GM19193 (cell line): ENCODE data around the gene GYPB.
"Not testable (repeated sequence)": the region's sequence is repeated elsewhere in the genome, so short reads cannot be mapped to it uniquely, and the experiment has no call there.

Source experiments
- POLR2A ChIP-seq: IDR thresholded peaks from 4 replicates; pipeline ENCODE4 v1.6.1; 2011; ENCODE audit not compliant: insufficient read depth, insufficient read length; ENCODE audit errors: extremely low read depth

The GYPB gene

GRCh38 chr4:144019277-144019676 lies at the start of gene GYPB:
Gene GYPB, minus strand, starts transcription at chr4:144019380. Its CDS starts 93 bp downstream, at chr4:144019287.
- not testable (repeated sequence) for TF ChIP-seq POLR2A

- TF ChIP-seq POLR2A = no peak
These were observed 37.6 kb upstream of the GYPB start for GRCh38 chr4:144056800-144057199.

GRCh38 chr4:144014808-144015207 lies 4.4 kb downstream of the GYPB start:
- no peak for TF ChIP-seq POLR2A

- no peak for TF ChIP-seq POLR2A
These were observed 33.0 kb downstream of the GYPB start for GRCh38 chr4:143986180-143986579.

- no peak for TF ChIP-seq POLR2A
These were observed 58.1 kb downstream of the GYPB start for GRCh38 chr4:143961075-143961474.
